HG03354 (cell line): Measurements from ENCODE around the gene RASEF.
"Not testable (repeated sequence)": the region's sequence is repeated elsewhere in the genome, so short reads cannot be mapped to it uniquely, and the experiment has no call there.

Experiments
- ATAC-seq: cut with Tn5 transposase; IDR thresholded peaks from one replicate; pipeline ENCODE4 v1.9.1; 2021; ENCODE audit warnings: mild to moderate bottlenecking; ENCODE audit not compliant: unreplicated experiment, poor library complexity, severe bottlenecking

The RASEF gene

DNA sequence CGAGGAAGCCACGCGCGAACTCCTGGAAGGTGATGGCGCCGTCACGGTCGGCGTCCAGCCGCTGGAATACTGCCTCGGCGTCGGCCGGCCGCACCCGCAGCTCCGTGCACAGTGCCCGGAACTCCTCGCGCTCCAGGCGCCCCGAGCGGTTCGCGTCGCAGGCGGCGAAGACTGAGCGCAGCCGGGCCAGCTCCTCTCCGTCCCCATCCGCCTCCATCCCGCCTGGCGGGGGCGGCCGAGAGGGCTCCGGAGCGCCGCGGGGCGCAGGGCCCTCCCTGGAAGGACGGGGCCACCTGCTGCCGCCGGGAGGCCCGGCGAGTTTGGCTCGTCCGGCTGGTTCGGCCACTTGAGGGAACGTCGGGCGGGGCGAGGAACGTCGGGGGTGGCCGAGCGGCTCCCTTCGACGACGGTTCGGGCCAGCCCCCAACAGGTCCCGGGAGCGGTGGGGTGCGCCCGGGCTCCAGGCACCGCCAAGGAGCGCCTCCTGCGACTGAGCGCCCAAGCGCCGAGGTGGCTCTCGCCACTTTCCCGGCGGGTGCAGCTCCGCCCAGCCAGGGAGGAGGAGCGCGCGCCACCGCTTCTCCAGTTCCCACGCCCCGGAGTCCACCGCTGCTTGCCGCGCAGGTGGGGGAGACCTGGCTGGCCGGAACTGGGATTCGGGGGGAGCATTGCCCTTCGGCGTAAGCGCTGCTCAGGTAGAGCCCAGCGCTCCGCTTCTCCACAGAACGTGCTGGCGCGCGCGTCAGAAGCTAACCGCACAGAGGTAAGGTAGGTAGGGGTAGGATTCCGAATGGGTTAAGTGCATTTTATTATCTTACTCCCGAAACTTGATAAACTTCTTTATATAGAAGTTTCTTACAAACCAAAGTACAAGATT lies at the start of gene RASEF:
TSS of gene RASEF (minus strand) at position 492 of the 877 bp plus-strand sequence. CDS start at position 217, 275 bp downstream.
- no peak for ATAC-seq

DNA sequence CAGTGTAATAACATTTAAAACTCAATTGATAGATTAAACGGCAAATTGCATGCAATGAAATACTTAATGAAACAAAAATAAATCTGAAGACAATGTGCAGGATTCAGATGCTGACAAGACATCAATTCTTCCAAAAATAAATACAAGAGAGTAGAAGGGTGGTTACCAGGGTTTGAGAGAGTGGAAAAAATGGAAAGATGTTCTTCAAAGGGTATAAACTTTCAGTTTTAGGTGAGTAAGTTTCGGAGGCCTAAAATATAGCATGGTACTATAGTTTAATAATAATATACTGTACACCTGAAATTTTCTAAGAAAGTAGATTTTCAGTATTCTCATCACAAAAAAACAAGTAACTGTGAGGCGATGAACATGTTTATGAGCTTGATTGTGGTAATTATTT lies 48.2 kb upstream of the RASEF start:
- no peak for ATAC-seq

GRCh38 chr9:83109296-83109695 lies 46.4 kb upstream of the RASEF start:
- ATAC-seq, result no peak

DNA sequence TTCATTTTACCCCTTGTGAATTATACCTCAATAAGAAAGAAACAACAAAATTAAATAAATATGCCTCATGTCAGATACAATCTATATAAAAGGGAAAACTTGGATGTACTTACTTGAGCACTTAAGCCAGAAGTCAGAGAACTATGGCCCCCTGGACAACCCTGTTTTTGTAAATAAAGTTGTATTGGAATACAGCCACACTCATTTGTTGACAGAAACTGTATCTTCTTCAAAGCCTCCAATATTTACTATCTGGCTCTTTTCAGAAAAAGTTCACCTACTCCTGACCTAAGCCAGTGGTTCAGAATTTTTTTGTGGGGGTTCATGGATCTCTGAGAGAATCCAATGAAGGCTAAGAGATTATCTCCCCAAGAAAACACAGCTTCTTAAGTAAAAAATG lies 45.3 kb upstream of the RASEF start:
- ATAC-seq, result no peak

GRCh38 chr9:83106772-83107171 lies 43.8 kb upstream of the RASEF start:
- ATAC-seq, result no peak

DNA sequence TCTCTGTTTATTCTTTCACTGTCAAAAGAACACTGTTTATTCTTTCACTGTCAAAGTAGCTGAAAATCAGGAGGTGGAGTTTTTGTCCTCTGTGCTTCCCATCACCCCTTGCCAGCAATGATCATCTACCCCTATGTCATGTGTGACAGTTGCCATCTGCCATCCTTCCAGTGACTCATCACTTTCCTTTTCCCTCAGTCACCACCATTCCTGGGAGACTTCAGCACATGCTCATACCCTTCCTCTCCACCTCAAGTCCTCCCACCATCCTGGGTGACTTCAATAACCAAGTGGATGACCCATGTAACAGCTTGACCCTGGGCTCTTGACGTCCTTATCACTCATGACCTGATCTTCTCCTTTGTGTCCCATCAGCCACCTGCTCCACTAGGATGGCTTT lies 43.3 kb upstream of the RASEF start:
- no peak for ATAC-seq

GRCh38 chr9:83097633-83098032 lies 34.7 kb upstream of the RASEF start:
- no peak for ATAC-seq

- not testable (repeated sequence) for ATAC-seq
Observed at GRCh38 chr9:83093311-83093710, 30.4 kb upstream of the RASEF start.

- no peak for ATAC-seq
Observed at GRCh38 chr9:83081846-83082245, 18.9 kb upstream of the RASEF start.

DNA sequence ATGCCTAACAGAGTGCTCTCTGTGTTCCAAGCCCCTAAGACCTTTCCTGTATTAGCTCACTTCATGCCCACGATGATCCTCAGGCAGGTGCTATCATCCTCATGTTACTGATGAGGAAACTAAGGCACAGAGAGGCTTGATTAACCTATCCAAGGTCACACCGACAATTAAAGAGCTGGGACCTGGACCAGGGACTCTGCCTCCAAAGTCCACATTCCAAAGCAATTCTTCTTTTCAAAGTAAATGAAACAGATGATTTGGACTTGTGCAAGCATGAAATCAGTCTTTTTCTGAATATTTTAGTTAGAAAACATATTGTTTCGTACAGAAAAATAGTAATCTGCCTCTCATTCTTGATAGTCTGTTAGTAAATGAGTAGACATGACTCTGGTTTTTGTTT lies 18.1 kb upstream of the RASEF start:
- no peak for ATAC-seq

GRCh38 chr9:83075932-83076331 lies 13.0 kb upstream of the RASEF start:
- ATAC-seq, result not testable (repeated sequence)

DNA sequence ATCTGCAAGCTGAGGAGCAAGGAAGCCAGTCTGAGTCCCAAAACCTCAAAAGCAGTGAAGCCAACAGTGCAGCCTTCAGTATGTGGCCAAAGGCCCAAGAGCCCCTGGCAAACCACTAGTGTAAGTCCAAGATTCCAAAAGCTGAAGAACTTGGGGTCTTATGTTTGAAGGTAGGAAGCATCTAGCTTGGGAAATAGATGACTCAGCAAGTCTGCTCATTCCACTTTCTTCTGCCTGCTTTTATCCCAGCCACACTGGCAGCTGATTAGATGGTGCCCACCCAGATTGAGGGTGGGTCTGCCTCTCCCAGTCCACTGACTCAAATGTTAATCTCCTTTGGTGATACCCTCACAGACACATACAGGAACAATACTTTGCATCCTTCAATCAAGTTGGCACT lies 9.6 kb upstream of the RASEF start:
- ATAC-seq, result not testable (repeated sequence)

GRCh38 chr9:83071626-83072025 lies 8.7 kb upstream of the RASEF start:
- ATAC-seq, result no peak

DNA sequence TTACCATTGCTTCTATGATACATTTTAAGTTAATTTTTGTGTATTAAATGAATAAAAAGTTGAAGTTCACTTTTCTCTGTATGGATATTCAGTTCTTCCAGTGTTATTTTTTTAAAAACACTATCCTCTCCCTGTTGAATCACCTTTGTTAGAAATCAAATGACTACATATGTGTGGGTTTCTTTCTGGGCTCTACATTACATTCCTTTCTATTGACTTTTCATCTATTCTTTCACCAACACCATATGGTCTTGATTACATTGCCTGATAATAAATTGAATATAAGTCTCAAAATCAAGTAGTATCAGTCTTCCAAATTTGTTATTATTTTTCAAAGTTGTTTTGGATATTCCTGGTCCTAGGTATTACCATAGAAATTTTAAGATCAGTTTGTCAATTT lies 7.3 kb upstream of the RASEF start:
- ATAC-seq, result no peak

GRCh38 chr9:83069651-83070050 lies 6.7 kb upstream of the RASEF start:
- ATAC-seq, result no peak

- no peak for ATAC-seq
Observed at GRCh38 chr9:83068414-83068813, 5.5 kb upstream of the RASEF start.

- ATAC-seq, result no peak
Observed at GRCh38 chr9:83067579-83067978, 4.6 kb upstream of the RASEF start.

DNA sequence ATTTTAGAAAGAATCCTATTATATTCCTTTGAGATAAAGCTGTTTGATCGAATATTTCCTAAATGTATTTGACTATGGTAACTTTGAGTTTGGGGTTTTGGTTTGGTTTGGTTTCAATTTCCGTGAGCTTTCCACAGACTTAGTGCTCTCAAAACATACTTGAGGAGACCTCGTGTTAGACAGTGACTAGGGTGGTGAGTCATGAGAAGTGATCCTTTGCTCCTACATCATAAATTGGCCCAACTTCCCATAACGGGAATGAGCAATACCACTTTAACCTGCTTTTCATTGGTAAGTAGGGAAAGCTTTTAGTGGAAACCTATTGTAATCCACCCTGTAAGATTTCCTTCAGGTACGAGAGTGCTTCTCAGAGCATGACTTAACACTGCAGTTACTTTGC lies 3.8 kb upstream of the RASEF start:
- no peak for ATAC-seq

GRCh38 chr9:83065233-83065632 lies 2.3 kb upstream of the RASEF start:
- ATAC-seq, result no peak

GRCh38 chr9:83061990-83062650 lies 822 bp downstream of the RASEF start:
- ATAC-seq, result no peak

GRCh38 chr9:83061036-83061435 lies 1.9 kb downstream of the RASEF start:
- no peak for ATAC-seq
